Mammary epithelial cell (primary cell): ENCODE results near the gene TMTC4.

Experiments used
- EZH2 ChIP-seq: IDR thresholded peaks from 2 replicates; pipeline ENCODE4 v1.6.1; 2012; ENCODE audit warnings: low read length, inconsistent platforms, borderline replicate concordance
- TF ChIP-seq, protein P1 (sequence below), 2 donors: IDR thresholded peaks in 1 of 2; conservative IDR thresholded peaks in 1 of 2; 2 replicates each; pipeline ENCODE4 v1.5.1; 2011 to 2012; ENCODE audit warnings: inconsistent platforms in 2 of 2, low read length in 2 of 2, mild to moderate bottlenecking in 2 of 2, control low read depth in 1 of 2, low read depth in 1 of 2; ENCODE audit not compliant: insufficient read depth in 1 of 2; ENCODE audit errors: extremely low read depth in 1 of 2

DNA sequence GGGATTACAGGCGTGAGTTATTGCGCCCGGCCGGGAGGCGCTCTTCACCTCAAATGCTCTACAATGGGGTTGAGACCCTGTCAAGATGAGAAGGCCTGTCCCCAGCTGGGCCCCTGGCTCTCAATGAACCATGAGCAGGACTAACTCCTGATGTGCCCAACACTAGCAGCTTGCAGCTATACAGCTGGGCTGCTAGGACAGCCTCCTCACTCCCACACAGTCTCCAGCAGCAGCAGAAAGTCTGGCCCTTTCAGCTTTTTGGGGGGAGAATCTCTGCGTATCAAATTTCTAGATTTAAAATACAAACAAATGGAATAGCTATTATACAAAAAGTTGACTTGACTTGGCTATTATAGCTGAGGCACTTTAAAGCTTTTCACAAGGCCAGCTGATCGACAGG is 30.2 kb downstream of the TMTC4 start:
- TF ChIP-seq, protein P1, sequence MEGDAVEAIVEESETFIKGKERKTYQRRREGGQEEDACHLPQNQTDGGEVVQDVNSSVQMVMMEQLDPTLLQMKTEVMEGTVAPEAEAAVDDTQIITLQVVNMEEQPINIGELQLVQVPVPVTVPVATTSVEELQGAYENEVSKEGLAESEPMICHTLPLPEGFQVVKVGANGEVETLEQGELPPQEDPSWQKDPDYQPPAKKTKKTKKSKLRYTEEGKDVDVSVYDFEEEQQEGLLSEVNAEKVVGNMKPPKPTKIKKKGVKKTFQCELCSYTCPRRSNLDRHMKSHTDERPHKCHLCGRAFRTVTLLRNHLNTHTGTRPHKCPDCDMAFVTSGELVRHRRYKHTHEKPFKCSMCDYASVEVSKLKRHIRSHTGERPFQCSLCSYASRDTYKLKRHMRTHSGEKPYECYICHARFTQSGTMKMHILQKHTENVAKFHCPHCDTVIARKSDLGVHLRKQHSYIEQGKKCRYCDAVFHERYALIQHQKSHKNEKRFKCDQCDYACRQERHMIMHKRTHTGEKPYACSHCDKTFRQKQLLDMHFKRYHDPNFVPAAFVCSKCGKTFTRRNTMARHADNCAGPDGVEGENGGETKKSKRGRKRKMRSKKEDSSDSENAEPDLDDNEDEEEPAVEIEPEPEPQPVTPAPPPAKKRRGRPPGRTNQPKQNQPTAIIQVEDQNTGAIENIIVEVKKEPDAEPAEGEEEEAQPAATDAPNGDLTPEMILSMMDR (conservative IDR thresholded peaks at IDR 0.05 in 1 of 2, IDR thresholded peaks at IDR 0.05 in 1 of 2; ENCODE audit: extremely low read depth in 1 of 2, insufficient read depth in 1 of 2, low read depth in 1 of 2, low read length in 2 of 2), result no peak
- no peak for TF ChIP-seq EZH2
